ENCODE measurements around the gene CDC42BPB. TPM values are rescaled to one million over a fixed set of nuclear protein-coding genes. Genes with fewer than 3 reads are reported as not detected.

Gene CDC42BPB
- total and polyA plus RNA-seq, 2 of the 4 experiments (the other 2 are of a cell fraction) = 49.1 to 81.4 TPM

- WGBS, 2 experiments (ENCODE audit: extremely low coverage in 2 of 2, insufficient read length in 1 of 2) = 86% methylated on average over 12 of the region's 26 CpGs; no CpG with 5 or more reads in 1 of the 2 experiments
- H2AK5ac ChIP-seq (ENCODE audit: low read depth, low read length) = no peak overlapping the region
- no peak for TF ChIP-seq CTCF (conservative IDR thresholded peaks at IDR 0.05; ENCODE audit: low read depth, low read length)
- TF ChIP-seq MAZ (IDR thresholded peaks at IDR 0.05; ENCODE audit: borderline replicate concordance, low read depth, low read length) = no peak
- TF ChIP-seq MAFK (IDR thresholded peaks at IDR 0.05; ENCODE audit: low read depth, low read length) = no peak
- no peak for TF ChIP-seq CEBPB (IDR thresholded peaks at IDR 0.05; ENCODE audit: low read depth, low read length)
- TF ChIP-seq RAD21 (IDR thresholded peaks at IDR 0.05; ENCODE audit: low read length) = no peak
- TF ChIP-seq RFX5 (IDR thresholded peaks at IDR 0.05; ENCODE audit: low read depth, low read length) = no peak
- TF ChIP-seq SMC3 (IDR thresholded peaks at IDR 0.05; ENCODE audit: low read depth, low read length) = no peak
- TF ChIP-seq NFE2L2 (IDR thresholded peaks at IDR 0.05; ENCODE audit: low read depth, low read length) = no peak
- H2AK9ac ChIP-seq (replicated peaks; ENCODE audit: low read depth, low read length, poor library complexity) = no peak overlapping the region
- no peak for ATAC-seq (ENCODE audit: low read depth)
- peaks cover 0 to 25% of the 10 kb centered on the region in 2 experiments; a peak in 2 of 4 replicates for H3K79me1 ChIP-seq (ENCODE audit: low read depth in 1 of 2, low read length in 2 of 2)
- H4K91ac ChIP-seq (ENCODE audit: insufficient read depth, low read depth, low read length) = no peak overlapping the region
- no peak overlapping the region for H3K56ac ChIP-seq (ENCODE audit: extremely low read depth, insufficient read depth, low read length)
- H3K27me3 ChIP-seq (ENCODE audit: control insufficient read depth, insufficient read depth, low read length) = peaks cover 30% of the 10 kb centered on the region
- H4K20me1 ChIP-seq (ENCODE audit: insufficient read depth, low read length) = peaks cover 22% of the 10 kb centered on the region
- CTCF ChIA-PET = no interaction called here
- H2BK120ac ChIP-seq (ENCODE audit: low read depth, low read length) = no peak overlapping the region
- no peak overlapping the region for H3K23ac ChIP-seq (ENCODE audit: low read depth, low read length)
- DNase-seq = no peak
- POLR2A ChIA-PET (ENCODE audit: unreplicated experiment) = no interaction called here
- peaks cover 13% of the 10 kb centered on the region for H3K4me1 ChIP-seq (ENCODE audit: control insufficient read depth, insufficient read depth, low read length)
- H2BK15ac ChIP-seq (ENCODE audit: low read depth, low read length) = no peak overlapping the region
- no peak overlapping the region for H2BK20ac ChIP-seq (ENCODE audit: low read depth, low read length)
- H4K8ac ChIP-seq (ENCODE audit: low read depth in 2 of 2, low read length in 2 of 2) = no peak overlapping the region
- in situ Hi-C loops (cut with MboI; ENCODE audit: low sequenced_read_pairs) = no loop called here
- dilution Hi-C loops (cut with HindIII; ENCODE audit: low sequenced_read_pairs, unreplicated experiment) = no loop called here
- H2BK5ac ChIP-seq (ENCODE audit: low read depth, low read length, poor library complexity, severe bottlenecking) = no peak overlapping the region
- no TSS peak for BruUV-seq (replicated peaks)
- H3K9ac ChIP-seq (ENCODE audit: low read depth, low read length) = no peak overlapping the region
- H3K4me3 ChIP-seq (ENCODE audit: insufficient read depth, low read depth, low read length) = no peak overlapping the region
- no peak overlapping the region for H3K4me2 ChIP-seq (ENCODE audit: low read depth, low read length)
- H3K18ac ChIP-seq (ENCODE audit: low read depth, low read length) = no peak overlapping the region
- H3K9me1 ChIP-seq (ENCODE audit: insufficient read depth, low read length) = 0 out of 2 replicates have a peak, but pooled peaks cover 7% of the 10 kb centered on the region
- H3K27ac ChIP-seq (ENCODE audit: insufficient read depth, low read length) = no peak overlapping the region
- H3K14ac ChIP-seq (replicated peaks; ENCODE audit: low read depth, low read length) = no peak overlapping the region
- 0 out of 2 replicates have a peak, but pooled peaks cover 5% of the 10 kb centered on the region for H3K9me3 ChIP-seq (ENCODE audit: control insufficient read depth, insufficient read depth, low read length)
- intact Hi-C loops (cut with micrococcal nuclease) = no loop called here
- no peak overlapping the region for H4K5ac ChIP-seq (ENCODE audit: low read depth, low read length)
- H3K36me3 ChIP-seq (ENCODE audit: control insufficient read depth, insufficient read depth, low read length) = peaks cover 38% of the 10 kb centered on the region
- no peak overlapping the region for H2AFZ ChIP-seq (replicated peaks; ENCODE audit: low read length, poor library complexity)
- H3K4ac ChIP-seq (ENCODE audit: low read depth, low read length) = no peak overlapping the region
Measured at GRCh38 chr14:102932484-102933248, 124.7 kb downstream of the CDC42BPB start.
